Breast epithelium (tissue), 3 donors: ENCODE data around the gene KRT16.

ENCODE experiments used
- CTCF ChIP-seq, 3 donors: fragments of 450-650 bp; IDR thresholded peaks; one replicate each; pipeline ENCODE4 v1.5.1; 2016 to 2017; ENCODE audit warnings: antibody characterized with exemption in 3 of 3, mild to moderate bottlenecking in 3 of 3, moderate library complexity in 3 of 3
- POLR2A ChIP-seq: fragments of 450-650 bp; IDR thresholded peaks from one replicate; pipeline ENCODE4 v1.6.1; 2016; ENCODE audit warnings: antibody characterized with exemption, mild to moderate bottlenecking, moderate library complexity
- POLR2AphosphoS5 ChIP-seq, 3 donors: sonication (generic); formaldehyde crosslinking; IDR thresholded peaks; one replicate each; pipeline ENCODE4 v1.6.1; 2017; ENCODE audit warnings: antibody characterized with exemption in 3 of 3

- TF ChIP-seq CTCF (IDR thresholded peaks at IDR 0.05) (no peak), POLR2A (no peak), POLR2AphosphoS5 (IDR thresholded peaks at IDR 0.05) (no peak)
Observed at GRCh38 chr17:41638941-41639340, 26.4 kb upstream of the KRT16 start.
